ENCODE data around the gene ZNF619. TPM values are rescaled to one million over a fixed set of nuclear protein-coding genes. Genes with fewer than 3 reads are reported as not detected.

Gene ZNF619
- total and polyA plus RNA-seq, 2 donors from 2014 or later, result 1.4 to 9.0 TPM

GRCh38 chr3:40453933-40454332 lies 23.0 kb upstream of the ZNF619 start:
- Histone ChIP-seq H3K36me3 (ENCODE audit: control insufficient read depth in 2 of 3, insufficient read depth in 3 of 3, low read length in 3 of 3) (peaks cover 3 to 18% (median 5%) of the 10 kb centered on the region in 3 donors), H3K9me3 (ENCODE audit: control insufficient read depth in 2 of 3, insufficient read depth in 1 of 3, low read length in 3 of 3) (no peaks in the 10 kb centered on the region), H3K4me3 (ENCODE audit: low read length in 3 of 3) (peak overlapping the region; percentile 67 to 93 (median 77)), H3K4me1 (ENCODE audit: control insufficient read depth in 2 of 3, insufficient read depth in 2 of 3, low read depth in 1 of 3, low read length in 3 of 3) (peaks cover 12 to 16% (median 14%) of the 10 kb centered on the region in 3 donors), H3K27ac (ENCODE audit: low read depth in 2 of 2, low read length in 2 of 2) (no peak overlapping the region), H3K9ac (ENCODE audit: low read length in 3 of 3) (no peak overlapping the region), H3K27me3 (ENCODE audit: control insufficient read depth, insufficient read depth, low read length) (no peaks in the 10 kb centered on the region)
- FAIRE-seq (no peak), DNase-seq (peak in 1 of 5 donors; percentile 44)
- TF ChIP-seq CTCF (IDR thresholded peaks at IDR 0.05; ENCODE audit: borderline replicate concordance, extremely low read depth, insufficient read depth), result no peak
- intact Hi-C loops (cut with DNase I), result no loop called here

- no peak for FAIRE-seq
- H3K27me3 ChIP-seq (ENCODE audit: control insufficient read depth, insufficient read depth, low read length), result no peaks in the 10 kb centered on the region
- peaks cover 3 to 24% (median 5%) of the 10 kb centered on the region in 3 donors for H3K36me3 ChIP-seq (ENCODE audit: control insufficient read depth in 2 of 3, insufficient read depth in 3 of 3, low read length in 3 of 3)
- intact Hi-C loops (cut with DNase I), result no loop called here
- H3K4me3 ChIP-seq (ENCODE audit: low read length in 3 of 3), result no peak overlapping the region
- no peak overlapping the region for H3K27ac ChIP-seq (ENCODE audit: low read depth in 2 of 2, low read length in 2 of 2)
- DNase-seq, result no peak
- H3K4me1 ChIP-seq (ENCODE audit: control insufficient read depth in 2 of 3, insufficient read depth in 2 of 3, low read depth in 1 of 3, low read length in 3 of 3), result peaks cover 12 to 16% (median 14%) of the 10 kb centered on the region in 3 donors
- H3K9ac ChIP-seq (ENCODE audit: low read length in 3 of 3), result no peak overlapping the region
- no peaks in the 10 kb centered on the region for H3K9me3 ChIP-seq (ENCODE audit: control insufficient read depth in 2 of 3, insufficient read depth in 1 of 3, low read length in 3 of 3)
- no peak for TF ChIP-seq CTCF (IDR thresholded peaks at IDR 0.05; ENCODE audit: borderline replicate concordance, extremely low read depth, insufficient read depth)
Observed at GRCh38 chr3:40455328-40455727, 21.6 kb upstream of the ZNF619 start.

GRCh38 chr3:40456279-40456939 lies 20.5 kb upstream of the ZNF619 start:
- intact Hi-C loops (cut with DNase I), result no loop called here
- Histone ChIP-seq H3K27ac (ENCODE audit: low read depth in 2 of 2, low read length in 2 of 2) (peak overlapping the region; percentile 87 to 91), H3K4me3 (ENCODE audit: low read length in 3 of 3) (peak overlapping the region; percentile 74 to 99 (median 75)), H3K27me3 (ENCODE audit: control insufficient read depth, insufficient read depth, low read length) (no peaks in the 10 kb centered on the region), H3K9me3 (ENCODE audit: control insufficient read depth in 2 of 3, insufficient read depth in 1 of 3, low read length in 3 of 3) (no peaks in the 10 kb centered on the region), H3K4me1 (ENCODE audit: control insufficient read depth in 2 of 3, insufficient read depth in 2 of 3, low read depth in 1 of 3, low read length in 3 of 3) (peaks cover 12 to 16% (median 14%) of the 10 kb centered on the region in 3 donors), H3K9ac (ENCODE audit: low read length in 3 of 3) (peak overlapping the region; percentile 73 to 98 (median 93)), H3K36me3 (ENCODE audit: control insufficient read depth in 2 of 3, insufficient read depth in 3 of 3, low read length in 3 of 3) (peaks cover 3 to 22% (median 7%) of the 10 kb centered on the region in 3 donors)
- DNase-seq (peak in 1 of 5 donors; percentile 52), FAIRE-seq (no peak)
- TF ChIP-seq CTCF (IDR thresholded peaks at IDR 0.05; ENCODE audit: borderline replicate concordance, extremely low read depth, insufficient read depth), result no peak

All from kidney (tissue), 14 donors.